ENCODE results near the gene MAP3K20.

MAP3K20 gene

GRCh38 chr2:173075781-173076580, at the start of gene MAP3K20:
TSS of gene MAP3K20 (plus strand) at chr2:173075846. CDS start at chr2:173091032, 15,186 bp downstream.
- DNase-seq (ENCODE audit: low spot score): peak; percentile 83
- peak; percentile 25 for TF ChIP-seq CTCF (IDR thresholded peaks at IDR 0.05; ENCODE audit: extremely low read depth, missing control alignments)

- no peak for DNase-seq (ENCODE audit: low spot score)
- no peak for TF ChIP-seq CTCF (IDR thresholded peaks at IDR 0.05; ENCODE audit: extremely low read depth, missing control alignments)
Observed at GRCh38 chr2:173026479-173026878, 49.2 kb upstream of the MAP3K20 start.

- peak; percentile 87 for TF ChIP-seq CTCF (IDR thresholded peaks at IDR 0.05; ENCODE audit: extremely low read depth, missing control alignments)
Observed at GRCh38 chr2:173027181-173028128, 48.2 kb upstream of the MAP3K20 start.

GRCh38 chr2:173028141-173028540, 47.5 kb upstream of the MAP3K20 start:
- no peak for DNase-seq (ENCODE audit: low spot score)
- TF ChIP-seq CTCF (IDR thresholded peaks at IDR 0.05; ENCODE audit: extremely low read depth, missing control alignments): no peak

More at GRCh38 chr2:173027181-173028128, 48.2 kb upstream of the MAP3K20 start:
- peak; percentile 68 for DNase-seq (ENCODE audit: low spot score)

- no peak for DNase-seq (ENCODE audit: low spot score)
- TF ChIP-seq CTCF (IDR thresholded peaks at IDR 0.05; ENCODE audit: extremely low read depth, missing control alignments): no peak
Observed at GRCh38 chr2:173028671-173029070, 47.0 kb upstream of the MAP3K20 start.

GRCh38 chr2:173030561-173031490, 44.8 kb upstream of the MAP3K20 start:
- TF ChIP-seq CTCF (IDR thresholded peaks at IDR 0.05; ENCODE audit: extremely low read depth, missing control alignments): no peak
- DNase-seq (ENCODE audit: low spot score): no peak

Data from GM20000 (cell line).